ENCODE data around the gene FHIT. TPM values are rescaled to one million over a fixed set of nuclear protein-coding genes. Genes with fewer than 3 reads are reported as not detected.

The FHIT gene
- total RNA-seq, 4 donors from 2014 or later = 8.8 to 35.6 (median 12.6) TPM

- H3K27me3 ChIP-seq = no peaks in the 10 kb centered on the region
- no peak overlapping the region for H3K4me3 ChIP-seq
- no peak for DNase-seq (ENCODE audit: low spot score in 2 of 2)
- 92% methylated on average over 4 of the region's 4 CpGs for WGBS
- H3K9me3 ChIP-seq = no peaks in the 10 kb centered on the region
- H3K4me1 ChIP-seq = peaks cover 15% of the 10 kb centered on the region
- TF ChIP-seq CTCF (IDR thresholded peaks at IDR 0.05) (no peak), POLR2AphosphoS5 (IDR thresholded peaks at IDR 0.05) (no peak), POLR2A (IDR thresholded peaks at IDR 0.05) (no peak), EP300 (IDR thresholded peaks at IDR 0.05) (no peak)
- H3K36me3 ChIP-seq = no peaks in the 10 kb centered on the region
- H3K27ac ChIP-seq = no peak overlapping the region
Observed at GRCh38 chr3:61247191-61247590, 4.1 kb downstream of the FHIT start.

- Histone ChIP-seq H3K4me1 (no peaks in the 10 kb centered on the region), H3K27ac (no peak overlapping the region), H3K36me3 (no peaks in the 10 kb centered on the region), H3K9me3 (no peaks in the 10 kb centered on the region), H3K4me3 (no peak overlapping the region), H3K27me3 (no peaks in the 10 kb centered on the region)
- TF ChIP-seq POLR2AphosphoS5 (IDR thresholded peaks at IDR 0.05) (no peak), POLR2A (IDR thresholded peaks at IDR 0.05) (no peak), CTCF (IDR thresholded peaks at IDR 0.05) (no peak), EP300 (IDR thresholded peaks at IDR 0.05) (no peak)
- DNase-seq (ENCODE audit: low spot score in 2 of 2) = no peak
Observed at GRCh38 chr3:61239871-61240270, 11.4 kb downstream of the FHIT start.

- no peak for DNase-seq (ENCODE audit: low spot score in 2 of 2)
- Histone ChIP-seq H3K36me3 (no peaks in the 10 kb centered on the region), H3K4me1 (no peaks in the 10 kb centered on the region), H3K9me3 (no peaks in the 10 kb centered on the region), H3K27ac (no peak overlapping the region), H3K4me3 (no peak overlapping the region), H3K27me3 (no peaks in the 10 kb centered on the region)
- TF ChIP-seq POLR2A (IDR thresholded peaks at IDR 0.05) (no peak), EP300 (IDR thresholded peaks at IDR 0.05) (no peak), CTCF (IDR thresholded peaks at IDR 0.05) (no peak), POLR2AphosphoS5 (IDR thresholded peaks at IDR 0.05) (no peak)
- WGBS = 90% methylated on average over 1 of the region's 1 CpG
Observed at GRCh38 chr3:61237858-61238257, 13.4 kb downstream of the FHIT start.

GRCh38 chr3:61236556-61236955 lies 14.7 kb downstream of the FHIT start:
- Histone ChIP-seq H3K4me1 (no peaks in the 10 kb centered on the region), H3K27me3 (no peaks in the 10 kb centered on the region), H3K27ac (no peak overlapping the region), H3K4me3 (no peak overlapping the region), H3K36me3 (no peaks in the 10 kb centered on the region), H3K9me3 (no peaks in the 10 kb centered on the region)
- DNase-seq (ENCODE audit: low spot score in 2 of 2) = no peak
- TF ChIP-seq EP300 (IDR thresholded peaks at IDR 0.05) (no peak), CTCF (IDR thresholded peaks at IDR 0.05) (no peak), POLR2A (IDR thresholded peaks at IDR 0.05) (no peak), POLR2AphosphoS5 (IDR thresholded peaks at IDR 0.05) (no peak)

GRCh38 chr3:61233746-61234145 lies 17.5 kb downstream of the FHIT start:
- DNase-seq (ENCODE audit: low spot score in 2 of 2) = no peak
- Histone ChIP-seq H3K4me3 (no peak overlapping the region), H3K36me3 (no peaks in the 10 kb centered on the region), H3K9me3 (no peaks in the 10 kb centered on the region), H3K4me1 (no peaks in the 10 kb centered on the region), H3K27ac (no peak overlapping the region), H3K27me3 (no peaks in the 10 kb centered on the region)
- no peak for TF ChIP-seq CTCF (IDR thresholded peaks at IDR 0.05)
- TF ChIP-seq POLR2A (IDR thresholded peaks at IDR 0.05) = no peak
- TF ChIP-seq POLR2AphosphoS5 (IDR thresholded peaks at IDR 0.05) = no peak
- no peak for TF ChIP-seq EP300 (IDR thresholded peaks at IDR 0.05)

Data from suprapubic skin (tissue), 4 donors.